Activated CD8-positive, alpha-beta memory T cell treated with anti-CD3 and anti-CD28 coated beads, Interleukin-2, amount 10 ng/mL, durations not matched to agents 7 days and 5 days (primary cell): Measurements from ENCODE around the gene BMF. TPM values are rescaled to one million over a fixed set of nuclear protein-coding genes. Genes with fewer than 3 reads are reported as not detected.

Source experiments
- ATAC-seq: fragments of 150-1000 bp; cut with Tn5 transposase; one replicate; pipeline ENCODE4 v1.10.0; 2021; ENCODE audit warnings: moderate library complexity
- CTCF ChIA-PET: fragments of 350-600 bp; sonication (Branson Sonifier 250); formaldehyde crosslinking; loops from one replicate; lab custom pipeline; 2021; ENCODE audit warnings: antibody characterized with exemption; lab: Charles Lee
- DNase-seq: peaks from one replicate; pipeline ENCODE4 v3.0.0-alpha.2; 2020
- H3K27ac Mint-ChIP-seq: one replicate; pipeline ENCODE4 v1.8.0; 2021; ENCODE audit warnings: mild to moderate bottlenecking, mixed read lengths
- H3K27me3 Mint-ChIP-seq: one replicate; pipeline ENCODE4 v1.8.0; 2021; ENCODE audit warnings: mixed read lengths
- H3K36me3 Mint-ChIP-seq: one replicate; pipeline ENCODE4 v1.8.0; 2021; ENCODE audit warnings: mild to moderate bottlenecking, mixed read lengths
- H3K4me1 Mint-ChIP-seq: one replicate; pipeline ENCODE4 v1.8.0; 2021; ENCODE audit warnings: mixed read lengths
- H3K4me3 Mint-ChIP-seq: one replicate; pipeline ENCODE4 v1.8.0; 2021; ENCODE audit warnings: mild to moderate bottlenecking, moderate library complexity, mixed read lengths
- H3K9me3 Mint-ChIP-seq: one replicate; pipeline ENCODE4 v1.8.0; 2022; ENCODE audit warnings: low read depth, mixed read lengths
- total RNA-seq, 2 experiments: library from RNA; stranded (reverse); gene quantifications; one replicate each; pipeline ENCODE4 v1.2.3, GENCODE V29; 2021

BMF gene
- total RNA-seq, 2 experiments from 2014 or later: 3.6 to 13.0 TPM

- Mint-ChIP-seq H3K4me1 (peaks cover 30% of the 10 kb centered on the region), H3K36me3 (peaks cover 5% of the 10 kb centered on the region), H3K9me3 (no peaks in the 10 kb centered on the region), H3K27ac (no peak overlapping the region), H3K27me3 (no peaks in the 10 kb centered on the region), H3K4me3 (no peak overlapping the region)
- CTCF ChIA-PET: interaction anchor here (1.8 to 5.1 kb wide), 4 partner anchors 14 to 43 kb away, joined by 4 to 45 read pairs (median 7); no protein-coding TSS in a partner anchor
- ATAC-seq: no peak
- no peak for DNase-seq
These were observed 45.7 kb downstream of the BMF start for GRCh38 chr15:40062816-40063562.

- Mint-ChIP-seq H3K36me3 (peaks cover 10% of the 10 kb centered on the region), H3K9me3 (no peaks in the 10 kb centered on the region), H3K4me3 (no peak overlapping the region), H3K27me3 (no peaks in the 10 kb centered on the region), H3K27ac (no peak overlapping the region), H3K4me1 (peaks cover 35% of the 10 kb centered on the region)
- DNase-seq (peak; percentile 86), ATAC-seq (peak; percentile 95)
- CTCF ChIA-PET: interaction anchor here (0.8 to 5.1 kb wide), 9 partner anchors 12 to 283 kb away, joined by 3 to 45 read pairs (median 3); no protein-coding TSS in a partner anchor
These were observed 47.3 kb downstream of the BMF start for GRCh38 chr15:40061212-40061901.

- Mint-ChIP-seq H3K27ac (no peak overlapping the region), H3K36me3 (peaks cover 10% of the 10 kb centered on the region), H3K27me3 (no peaks in the 10 kb centered on the region), H3K4me3 (no peak overlapping the region), H3K4me1 (peaks cover 41% of the 10 kb centered on the region), H3K9me3 (no peaks in the 10 kb centered on the region)
- CTCF ChIA-PET: interaction anchor here (1.1 to 5.1 kb wide), 5 partner anchors 11 to 214 kb away, joined by 3 to 45 read pairs (median 4); no protein-coding TSS in a partner anchor
- ATAC-seq (no peak), DNase-seq (no peak)
These were observed 48.3 kb downstream of the BMF start for GRCh38 chr15:40060236-40060961.

- Mint-ChIP-seq H3K27ac (no peak overlapping the region), H3K36me3 (peaks cover 9% of the 10 kb centered on the region), H3K27me3 (no peaks in the 10 kb centered on the region), H3K4me3 (no peak overlapping the region), H3K4me1 (peaks cover 43% of the 10 kb centered on the region), H3K9me3 (no peaks in the 10 kb centered on the region)
- DNase-seq (no peak), ATAC-seq (no peak)
- CTCF ChIA-PET: interaction anchor here (1.0 to 5.1 kb wide), 5 partner anchors 11 to 46 kb away, joined by 3 to 45 read pairs (median 4); no protein-coding TSS in a partner anchor
These were observed 48.9 kb downstream of the BMF start for GRCh38 chr15:40059821-40060220.

GRCh38 chr15:40058476-40059140 lies 50.1 kb downstream of the BMF start:
- CTCF ChIA-PET: interaction anchor here (0.7 to 5.1 kb wide), 4 partner anchors 11 to 47 kb away, joined by 3 to 45 read pairs (median 4); no protein-coding TSS in a partner anchor
- ATAC-seq: peak; percentile 29
- DNase-seq: no peak
- Mint-ChIP-seq H3K27me3 (peaks cover 1% of the 10 kb centered on the region), H3K4me1 (peaks cover 44% of the 10 kb centered on the region), H3K36me3 (peaks cover 8% of the 10 kb centered on the region), H3K27ac (peak overlapping the region; percentile 21), H3K9me3 (no peaks in the 10 kb centered on the region), H3K4me3 (no peak overlapping the region)

GRCh38 chr15:40055576-40056293 lies 52.9 kb downstream of the BMF start:
- DNase-seq (no peak), ATAC-seq (no peak)
- Mint-ChIP-seq H3K27ac (no peak overlapping the region), H3K36me3 (peaks cover 8% of the 10 kb centered on the region), H3K4me3 (no peak overlapping the region), H3K27me3 (peaks cover 5% of the 10 kb centered on the region), H3K4me1 (peaks cover 51% of the 10 kb centered on the region), H3K9me3 (no peaks in the 10 kb centered on the region)
- CTCF ChIA-PET: interaction anchor here (1.2 to 5.1 kb wide), 4 partner anchors 10 to 51 kb away, joined by 3 to 37 read pairs (median 7); no protein-coding TSS in a partner anchor

GRCh38 chr15:40054855-40055575 lies 53.7 kb downstream of the BMF start:
- Mint-ChIP-seq H3K4me3 (no peak overlapping the region), H3K36me3 (peaks cover 7% of the 10 kb centered on the region), H3K9me3 (no peaks in the 10 kb centered on the region), H3K27me3 (peaks cover 5% of the 10 kb centered on the region), H3K4me1 (peaks cover 53% of the 10 kb centered on the region), H3K27ac (peak overlapping the region; percentile 63)
- CTCF ChIA-PET: interaction anchor here (1.2 to 5.1 kb wide), 7 partner anchors 9 to 162 kb away, joined by 3 to 37 read pairs (median 3); no protein-coding TSS in a partner anchor
- ATAC-seq: no peak
- peak; percentile 70 for DNase-seq

GRCh38 chr15:40054605-40054854 lies 54.1 kb downstream of the BMF start:
- H3K27me3 Mint-ChIP-seq: peaks cover 5% of the 10 kb centered on the region
- no peak for ATAC-seq

GRCh38 chr15:40053831-40054604 lies 54.7 kb downstream of the BMF start:
- H3K27me3 Mint-ChIP-seq: peaks cover 5% of the 10 kb centered on the region
- DNase-seq (peak; percentile 36), ATAC-seq (no peak)
- CTCF ChIA-PET: interaction anchor here (0.6 to 5.1 kb wide), 9 partner anchors 8 to 270 kb away, joined by 3 to 37 read pairs (median 3); no protein-coding TSS in a partner anchor
- no peak overlapping the region for H3K4me3 Mint-ChIP-seq
- no peaks in the 10 kb centered on the region for H3K9me3 Mint-ChIP-seq
- no peak overlapping the region for H3K27ac Mint-ChIP-seq
- H3K36me3 Mint-ChIP-seq: peaks cover 13% of the 10 kb centered on the region
- H3K4me1 Mint-ChIP-seq: peaks cover 55% of the 10 kb centered on the region

More at GRCh38 chr15:40054605-40054854, 54.1 kb downstream of the BMF start:
- H3K4me1 Mint-ChIP-seq: peaks cover 52% of the 10 kb centered on the region
- peaks cover 8% of the 10 kb centered on the region for H3K36me3 Mint-ChIP-seq
- CTCF ChIA-PET: interaction anchor here (0.9 to 5.1 kb wide), 8 partner anchors 9 to 255 kb away, joined by 3 to 37 read pairs (median 4); no protein-coding TSS in a partner anchor
- no peak for DNase-seq
- H3K9me3 Mint-ChIP-seq: no peaks in the 10 kb centered on the region
- no peak overlapping the region for H3K4me3 Mint-ChIP-seq
- H3K27ac Mint-ChIP-seq: no peak overlapping the region

- peaks cover 14% of the 10 kb centered on the region for H3K36me3 Mint-ChIP-seq
These were observed 55.4 kb downstream of the BMF start for GRCh38 chr15:40053079-40053830.

More at GRCh38 chr15:40053079-40053830, 55.4 kb downstream of the BMF start:
- no peak overlapping the region for H3K27ac Mint-ChIP-seq
- H3K9me3 Mint-ChIP-seq: no peaks in the 10 kb centered on the region
- peaks cover 5% of the 10 kb centered on the region for H3K27me3 Mint-ChIP-seq
- CTCF ChIA-PET: interaction anchor here (0.9 to 5.1 kb wide), 4 partner anchors 8 to 257 kb away, joined by 3 to 37 read pairs (median 8); no protein-coding TSS in a partner anchor
- DNase-seq (peak; percentile 8), ATAC-seq (no peak)
- peaks cover 55% of the 10 kb centered on the region for H3K4me1 Mint-ChIP-seq
- H3K4me3 Mint-ChIP-seq: no peak overlapping the region
